Activated CD4-positive, alpha-beta memory T cell treated with anti-CD3 and anti-CD28 coated beads, Interleukin-2, amount 10 ng/mL, durations not matched to agents 7 days and 5 days (primary cell): ENCODE data around the gene CCDC157. TPM values are rescaled to one million over a fixed set of nuclear protein-coding genes. Genes with fewer than 3 reads are reported as not detected.
A peak's percentile ranks its signal among the peaks of the same experiment; 100 is the strongest.

Source experiments
- CTCF ChIA-PET: fragments of 350-600 bp; sonication (Branson Sonifier 250); formaldehyde crosslinking; loops from one replicate; lab custom pipeline; 2021; ENCODE audit warnings: antibody characterized with exemption, inconsistent platforms; lab: Charles Lee
- POLR2A ChIA-PET: fragments of 350-600 bp; sonication (Branson Sonifier 250); formaldehyde crosslinking; loops from one replicate; lab custom pipeline; 2021; ENCODE audit warnings: antibody characterized with exemption; lab: Charles Lee
- DNase-seq: peaks from one replicate; pipeline ENCODE4 v3.0.0-alpha.2; 2020
- H3K27ac Mint-ChIP-seq: one replicate; pipeline ENCODE4 v1.8.0; 2021; ENCODE audit warnings: mild to moderate bottlenecking, mixed read lengths
- H3K27me3 Mint-ChIP-seq: one replicate; pipeline ENCODE4 v1.8.0; 2021; ENCODE audit warnings: mixed read lengths
- H3K36me3 Mint-ChIP-seq: one replicate; pipeline ENCODE4 v1.8.0; 2021; ENCODE audit warnings: low read depth, mixed read lengths
- H3K4me1 Mint-ChIP-seq: one replicate; pipeline ENCODE4 v1.8.0; 2021; ENCODE audit warnings: mixed read lengths
- H3K4me3 Mint-ChIP-seq: one replicate; pipeline ENCODE4 v1.8.0; 2021; ENCODE audit warnings: mild to moderate bottlenecking, mixed read lengths
- H3K9me3 Mint-ChIP-seq: one replicate; pipeline ENCODE4 v1.8.0; 2021; ENCODE audit warnings: mixed read lengths
- total RNA-seq, 2 experiments: library from RNA; stranded (reverse); gene quantifications; one replicate each; pipeline ENCODE4 v1.2.3, GENCODE V29; 2021

Gene CCDC157
- total RNA-seq, 2 experiments from 2014 or later, result 3.2 to 3.6 TPM

GRCh38 chr22:30315962-30316576 is 40.7 kb upstream of the CCDC157 start:
- Mint-ChIP-seq H3K27ac (peak overlapping the region; percentile 52), H3K4me3 (no peak overlapping the region), H3K4me1 (peaks cover 88% of the 10 kb centered on the region), H3K36me3 (peaks cover 67% of the 10 kb centered on the region), H3K9me3 (no peaks in the 10 kb centered on the region), H3K27me3 (no peaks in the 10 kb centered on the region)
- no peak for DNase-seq
- POLR2A ChIA-PET, result interaction anchor here (5.1 to 15.7 kb wide), 2 partner anchors 9 to 10 kb away, joined by 34 to 229 read pairs; partner anchors contain the start of gene TBC1D10A
- CTCF ChIA-PET, result interaction anchor here (1.4 to 2.6 kb wide), 2 partner anchors 11 to 28 kb away, joined by 5 to 11 read pairs; partner anchors contain the start of gene TBC1D10A

- CTCF ChIA-PET, result no interaction called here
- no peaks in the 10 kb centered on the region for H3K27me3 Mint-ChIP-seq
- H3K27ac Mint-ChIP-seq, result no peak overlapping the region
- no peaks in the 10 kb centered on the region for H3K9me3 Mint-ChIP-seq
- peaks cover 79% of the 10 kb centered on the region for H3K4me1 Mint-ChIP-seq
- DNase-seq, result no peak
- peaks cover 69% of the 10 kb centered on the region for H3K36me3 Mint-ChIP-seq
- no peak overlapping the region for H3K4me3 Mint-ChIP-seq
- POLR2A ChIA-PET, result interaction anchor here (1.0 to 5.1 kb wide), 6 partner anchors 8 to 38 kb away, joined by 3 to 34 read pairs (median 4); partner anchors contain the start of genes CASTOR1 and TBC1D10A
Measured at GRCh38 chr22:30317778-30318177, 39.0 kb upstream of the CCDC157 start.

- ChIA-PET POLR2A (interaction anchor here (0.8 to 11.5 kb wide), 5 partner anchors 9 to 28 kb away, joined by 3 to 229 read pairs (median 4); no protein-coding TSS in a partner anchor), CTCF (interaction anchor here (0.6 kb wide), 1 partner anchor 63 kb away, joined by 3 read pairs; no protein-coding TSS in a partner anchor)
- Mint-ChIP-seq H3K36me3 (peaks cover 73% of the 10 kb centered on the region), H3K27me3 (no peaks in the 10 kb centered on the region), H3K4me3 (no peak overlapping the region), H3K4me1 (peaks cover 79% of the 10 kb centered on the region), H3K9me3 (no peaks in the 10 kb centered on the region), H3K27ac (peak overlapping the region; percentile 29)
- no peak for DNase-seq
Measured at GRCh38 chr22:30318799-30319419, 37.9 kb upstream of the CCDC157 start.

GRCh38 chr22:30320021-30320556 is 36.7 kb upstream of the CCDC157 start:
- CTCF ChIA-PET, result no interaction called here
- H3K9me3 Mint-ChIP-seq, result no peaks in the 10 kb centered on the region
- peaks cover 79% of the 10 kb centered on the region for H3K4me1 Mint-ChIP-seq
- H3K27ac Mint-ChIP-seq, result no peak overlapping the region
- no peak for DNase-seq
- POLR2A ChIA-PET, result interaction anchor here (0.8 to 11.5 kb wide), 3 partner anchors 8 to 26 kb away, joined by 3 to 229 read pairs (median 3); no protein-coding TSS in a partner anchor
- no peak overlapping the region for H3K4me3 Mint-ChIP-seq
- peaks cover 74% of the 10 kb centered on the region for H3K36me3 Mint-ChIP-seq
- no peaks in the 10 kb centered on the region for H3K27me3 Mint-ChIP-seq

GRCh38 chr22:30321461-30321860 is 35.3 kb upstream of the CCDC157 start:
- H3K9me3 Mint-ChIP-seq, result no peaks in the 10 kb centered on the region
- ChIA-PET POLR2A (interaction anchor here (1.0 to 11.5 kb wide), 4 partner anchors 13 to 32 kb away, joined by 3 to 229 read pairs (median 46); partner anchors contain the start of gene CASTOR1), CTCF (no interaction called here)
- H3K27ac Mint-ChIP-seq, result no peak overlapping the region
- H3K27me3 Mint-ChIP-seq, result no peaks in the 10 kb centered on the region
- DNase-seq, result no peak
- H3K4me3 Mint-ChIP-seq, result no peak overlapping the region
- peaks cover 70% of the 10 kb centered on the region for H3K36me3 Mint-ChIP-seq
- H3K4me1 Mint-ChIP-seq, result peaks cover 77% of the 10 kb centered on the region

GRCh38 chr22:30323246-30323645 is 33.6 kb upstream of the CCDC157 start:
- Mint-ChIP-seq H3K27ac (no peak overlapping the region), H3K4me3 (no peak overlapping the region), H3K4me1 (peaks cover 73% of the 10 kb centered on the region), H3K36me3 (peaks cover 65% of the 10 kb centered on the region), H3K9me3 (no peaks in the 10 kb centered on the region), H3K27me3 (no peaks in the 10 kb centered on the region)
- CTCF ChIA-PET, result interaction anchor here (1.0 to 2.1 kb wide), 3 partner anchors 35 to 60 kb away, joined by 3 to 13 read pairs (median 6); no protein-coding TSS in a partner anchor
- POLR2A ChIA-PET, result interaction anchor here (0.6 to 11.5 kb wide), 5 partner anchors 10 to 61 kb away, joined by 3 to 229 read pairs (median 7); partner anchors contain the start of gene CASTOR1
- DNase-seq, result no peak

GRCh38 chr22:30324014-30324730 is 32.6 kb upstream of the CCDC157 start:
- H3K27me3 Mint-ChIP-seq, result no peaks in the 10 kb centered on the region
- POLR2A ChIA-PET, result interaction anchor here (0.9 to 11.5 kb wide), 6 partner anchors 9 to 35 kb away, joined by 3 to 229 read pairs (median 28); partner anchors contain the start of genes CASTOR1, CCDC157 and SF3A1
- peaks cover 60% of the 10 kb centered on the region for H3K36me3 Mint-ChIP-seq
- H3K4me1 Mint-ChIP-seq, result peaks cover 67% of the 10 kb centered on the region
- peak overlapping the region; percentile 74 for H3K27ac Mint-ChIP-seq
- no peaks in the 10 kb centered on the region for H3K9me3 Mint-ChIP-seq
- DNase-seq, result peak; percentile 71
- peak overlapping the region; percentile 88 for H3K4me3 Mint-ChIP-seq
- CTCF ChIA-PET, result interaction anchor here (1.0 to 2.1 kb wide), 6 partner anchors 9 to 63 kb away, joined by 3 to 13 read pairs (median 4); partner anchors contain the start of gene RNF215

GRCh38 chr22:30325065-30325720 is 31.6 kb upstream of the CCDC157 start:
- H3K4me3 Mint-ChIP-seq, result peak overlapping the region; percentile 88

GRCh38 chr22:30325724-30326254 is 31.0 kb upstream of the CCDC157 start:
- Mint-ChIP-seq H3K9me3 (no peaks in the 10 kb centered on the region), H3K27me3 (no peaks in the 10 kb centered on the region), H3K4me3 (peak overlapping the region; percentile 88), H3K27ac (peak overlapping the region; percentile 74), H3K4me1 (peaks cover 55% of the 10 kb centered on the region), H3K36me3 (peaks cover 53% of the 10 kb centered on the region)
- ChIA-PET POLR2A (interaction anchor here (6.1 to 11.5 kb wide), 3 partner anchors 17 to 36 kb away, joined by 49 to 229 read pairs (median 88); partner anchors contain the start of genes CASTOR1, CCDC157 and SF3A1), CTCF (interaction anchor here (1.8 to 2.3 kb wide), 3 partner anchors 15 to 38 kb away, joined by 5 to 29 read pairs (median 9); partner anchors contain the start of gene CASTOR1)
- no peak for DNase-seq

More at GRCh38 chr22:30325065-30325720, 31.6 kb upstream of the CCDC157 start:
- Mint-ChIP-seq H3K27me3 (no peaks in the 10 kb centered on the region), H3K27ac (peak overlapping the region; percentile 74), H3K9me3 (no peaks in the 10 kb centered on the region), H3K36me3 (peaks cover 54% of the 10 kb centered on the region), H3K4me1 (peaks cover 58% of the 10 kb centered on the region)
- ChIA-PET POLR2A (interaction anchor here (1.3 to 11.5 kb wide), 5 partner anchors 8 to 36 kb away, joined by 3 to 229 read pairs (median 49); partner anchors contain the start of genes CASTOR1, CCDC157 and SF3A1), CTCF (interaction anchor here (1.2 to 2.3 kb wide), 5 partner anchors 10 to 37 kb away, joined by 3 to 13 read pairs (median 5); no protein-coding TSS in a partner anchor)
- no peak for DNase-seq

- no peaks in the 10 kb centered on the region for H3K9me3 Mint-ChIP-seq
- no peaks in the 10 kb centered on the region for H3K27me3 Mint-ChIP-seq
- peak overlapping the region; percentile 74 for H3K27ac Mint-ChIP-seq
- peak; percentile 47 for DNase-seq
- peaks cover 53% of the 10 kb centered on the region for H3K4me1 Mint-ChIP-seq
- POLR2A ChIA-PET, result interaction anchor here (0.8 to 11.5 kb wide), 13 partner anchors 9 to 644 kb away, joined by 3 to 229 read pairs (median 6); partner anchors contain the start of genes CASTOR1, CCDC157 and SF3A1
- peak overlapping the region; percentile 88 for H3K4me3 Mint-ChIP-seq
- peaks cover 51% of the 10 kb centered on the region for H3K36me3 Mint-ChIP-seq
- CTCF ChIA-PET, result interaction anchor here (0.7 to 2.3 kb wide), 11 partner anchors 11 to 238 kb away, joined by 3 to 29 read pairs (median 5); partner anchors contain the start of genes CASTOR1, CCDC157, RNF215 and SF3A1
Measured at GRCh38 chr22:30326255-30326705, 30.5 kb upstream of the CCDC157 start.
